Measurements from ENCODE around the gene LAMC3.

DNA sequence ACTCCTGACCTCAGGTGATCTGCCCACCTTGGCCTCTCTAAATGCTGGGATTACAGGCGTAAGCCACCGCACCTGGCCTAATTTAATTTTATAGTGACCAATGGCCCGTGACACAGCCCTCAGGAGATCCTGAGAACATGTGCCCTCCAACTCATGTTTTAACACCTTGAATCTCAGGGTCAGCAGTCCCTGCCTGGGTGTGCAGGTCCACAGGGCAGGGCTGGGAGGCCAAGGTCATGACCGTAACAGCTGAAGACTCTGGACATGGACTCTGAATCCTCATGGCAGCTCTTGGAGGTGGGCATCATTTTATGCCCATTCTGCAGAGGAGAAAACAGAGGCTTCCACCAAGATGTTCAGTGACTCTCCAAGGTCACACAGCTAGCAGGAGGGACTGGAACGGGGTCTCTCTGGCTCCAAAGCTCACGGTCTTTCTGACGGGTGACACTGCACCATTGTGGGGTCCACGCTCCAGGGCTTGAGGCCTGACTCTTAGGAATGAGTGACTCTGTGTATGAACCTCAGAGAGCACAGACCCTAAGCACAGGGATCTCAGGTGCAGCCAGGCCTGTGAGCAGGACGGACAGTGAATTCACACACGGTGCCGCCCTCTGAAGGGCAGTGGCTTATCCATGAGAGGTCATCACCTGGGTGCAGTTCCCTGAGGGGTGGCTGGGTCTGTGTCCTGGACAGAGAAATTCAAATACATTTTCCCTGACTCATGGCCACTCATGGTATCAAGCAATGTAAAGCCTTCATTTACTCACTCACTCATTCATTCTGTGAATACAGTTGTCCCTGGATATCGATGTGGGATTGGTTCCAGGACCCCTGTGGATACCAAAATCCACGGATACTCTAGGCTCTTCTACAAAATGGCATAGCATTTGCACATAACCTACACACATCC is 32.8 kb upstream of the LAMC3 start:
- TF ChIP-seq POLR2A (IDR thresholded peaks at IDR 0.05; ENCODE audit: low read length), result no peak
- TF ChIP-seq GATA1 (IDR thresholded peaks at IDR 0.05; ENCODE audit: low read depth, low read length), result no peak

Data from erythroblast (primary cell).